ENCODE data around the gene MYO16.

- TF ChIP-seq, protein P1, sequence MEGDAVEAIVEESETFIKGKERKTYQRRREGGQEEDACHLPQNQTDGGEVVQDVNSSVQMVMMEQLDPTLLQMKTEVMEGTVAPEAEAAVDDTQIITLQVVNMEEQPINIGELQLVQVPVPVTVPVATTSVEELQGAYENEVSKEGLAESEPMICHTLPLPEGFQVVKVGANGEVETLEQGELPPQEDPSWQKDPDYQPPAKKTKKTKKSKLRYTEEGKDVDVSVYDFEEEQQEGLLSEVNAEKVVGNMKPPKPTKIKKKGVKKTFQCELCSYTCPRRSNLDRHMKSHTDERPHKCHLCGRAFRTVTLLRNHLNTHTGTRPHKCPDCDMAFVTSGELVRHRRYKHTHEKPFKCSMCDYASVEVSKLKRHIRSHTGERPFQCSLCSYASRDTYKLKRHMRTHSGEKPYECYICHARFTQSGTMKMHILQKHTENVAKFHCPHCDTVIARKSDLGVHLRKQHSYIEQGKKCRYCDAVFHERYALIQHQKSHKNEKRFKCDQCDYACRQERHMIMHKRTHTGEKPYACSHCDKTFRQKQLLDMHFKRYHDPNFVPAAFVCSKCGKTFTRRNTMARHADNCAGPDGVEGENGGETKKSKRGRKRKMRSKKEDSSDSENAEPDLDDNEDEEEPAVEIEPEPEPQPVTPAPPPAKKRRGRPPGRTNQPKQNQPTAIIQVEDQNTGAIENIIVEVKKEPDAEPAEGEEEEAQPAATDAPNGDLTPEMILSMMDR (IDR thresholded peaks at IDR 0.05) = no peak
- TF ChIP-seq POLR2A (IDR thresholded peaks at IDR 0.05) = no peak
Observed at GRCh38 chr13:108924541-108924940, 295.1 kb downstream of the MYO16 start.
